HEK293 (cell line): ENCODE data around the gene UBTD1.
"Not testable (repeated sequence)": the region's sequence is repeated elsewhere in the genome, so short reads cannot be mapped to it uniquely, and the experiment has no call there.

Experiments
- CTCF ChIA-PET: fragments of 350-600 bp; formaldehyde crosslinking; extraction: SDS; loops from one replicate; lab custom pipeline; 2021; ENCODE audit warnings: antibody characterized with exemption; lab: Yijun Ruan, JAX
- POLR2A ChIA-PET: fragments of 300-600 bp; formaldehyde crosslinking; extraction: SDS; loops from one replicate; lab custom pipeline; 2020; ENCODE audit warnings: antibody characterized with exemption, inconsistent platforms; lab: Yijun Ruan, JAX
- H3K27ac ChIP-seq: fragments of 200-500 bp; sonication (Bioruptor generic); 2 replicates; pipeline ENCODE4 v1.5.1; 2014; ENCODE audit warnings: low read depth, low read length, control low read depth, inconsistent platforms; ENCODE audit errors: extremely low read depth
- H3K36me3 ChIP-seq, 2 experiments: fragments of 200-500 bp in 1 of 2; sonication (Bioruptor generic) in 1 of 2; 1 replicate in 1 of 2; 2 replicates in 1 of 2; pipeline ENCODE4 v1.5.1; 2014 to 2017; ENCODE audit warnings: inconsistent platforms in 2 of 2, low read length in 2 of 2; ENCODE audit not compliant: control insufficient read depth in 2 of 2, insufficient read depth in 1 of 2
- H3K4me1 ChIP-seq: fragments of 200-500 bp; sonication (Bioruptor generic); 2 replicates; pipeline ENCODE4 v1.5.1; 2014; ENCODE audit warnings: mild to moderate bottlenecking, low read length, inconsistent platforms; ENCODE audit not compliant: control insufficient read depth, insufficient read depth
- H3K4me3 ChIP-seq: 2 replicates; pipeline ENCODE4 v1.5.1; 2011; ENCODE audit warnings: low read depth, mild to moderate bottlenecking, control low read depth, low read length, moderate library complexity
- H3K9me3 ChIP-seq: fragments of 200-500 bp; sonication (Bioruptor generic); 2 replicates; pipeline ENCODE4 v1.5.1; 2014; ENCODE audit warnings: low read depth, low read length, inconsistent platforms; ENCODE audit not compliant: control insufficient read depth, insufficient read depth
- BCL6B ChIP-seq: fragments of 450-650 bp; formaldehyde crosslinking; IDR thresholded peaks from 2 replicates; pipeline ENCODE4 v1.5.1; 2017; ENCODE audit warnings: missing biosample characterization, missing genetic modification characterization
- FEZF1 ChIP-seq: fragments of 450-650 bp; formaldehyde crosslinking; IDR thresholded peaks from 2 replicates; pipeline ENCODE4 v1.5.1; 2016; ENCODE audit warnings: missing biosample characterization, missing genetic modification characterization
- GLI4 ChIP-seq: fragments of 450-650 bp; formaldehyde crosslinking; IDR thresholded peaks from 2 replicates; pipeline ENCODE4 v1.5.1; 2016; ENCODE audit warnings: missing biosample characterization, missing genetic modification characterization
- GLIS2 ChIP-seq: fragments of 450-650 bp; formaldehyde crosslinking; IDR thresholded peaks from 2 replicates; pipeline ENCODE4 v1.5.1; 2016; ENCODE audit warnings: missing biosample characterization, missing genetic modification characterization
- KLF1 ChIP-seq: fragments of 450-650 bp; formaldehyde crosslinking; IDR thresholded peaks from 2 replicates; pipeline ENCODE4 v1.5.1; 2016; ENCODE audit warnings: missing biosample characterization, missing genetic modification characterization
- KLF9 ChIP-seq: fragments of 450-650 bp; formaldehyde crosslinking; IDR thresholded peaks from 2 replicates; pipeline ENCODE4 v1.5.1; 2016; ENCODE audit warnings: missing biosample characterization, missing genetic modification characterization, low read depth
- MYNN ChIP-seq: fragments of 450-650 bp; formaldehyde crosslinking; IDR thresholded peaks from 2 replicates; pipeline ENCODE4 v1.5.1; 2016; ENCODE audit warnings: missing biosample characterization, missing genetic modification characterization, borderline replicate concordance
- REST ChIP-seq: fragments of 450-650 bp; formaldehyde crosslinking; IDR thresholded peaks from 2 replicates; pipeline ENCODE4 v1.5.1; 2016; ENCODE audit warnings: missing biosample characterization, missing genetic modification characterization
- ZBTB20 ChIP-seq: fragments of 450-650 bp; formaldehyde crosslinking; IDR thresholded peaks from 2 replicates; pipeline ENCODE4 v1.5.1; 2016; ENCODE audit warnings: missing biosample characterization, missing genetic modification characterization
- ZNF146 ChIP-seq: fragments of 450-650 bp; formaldehyde crosslinking; IDR thresholded peaks from 2 replicates; pipeline ENCODE4 v1.5.1; 2016; ENCODE audit warnings: missing biosample characterization, missing genetic modification characterization
- ZNF18 ChIP-seq: fragments of 450-650 bp; formaldehyde crosslinking; IDR thresholded peaks from 2 replicates; pipeline ENCODE4 v1.5.1; 2016; ENCODE audit warnings: missing biosample characterization, missing genetic modification characterization
- ZNF2 ChIP-seq: fragments of 450-650 bp; formaldehyde crosslinking; IDR thresholded peaks from 2 replicates; pipeline ENCODE4 v1.5.1; 2016; ENCODE audit warnings: missing biosample characterization, missing genetic modification characterization
- ZNF266 ChIP-seq: fragments of 450-650 bp; formaldehyde crosslinking; IDR thresholded peaks from 2 replicates; pipeline ENCODE4 v1.5.1; 2016; ENCODE audit warnings: missing biosample characterization, missing genetic modification characterization, low read depth
- ZNF302 ChIP-seq: fragments of 450-650 bp; formaldehyde crosslinking; IDR thresholded peaks from 2 replicates; pipeline ENCODE4 v1.5.1; 2016; ENCODE audit warnings: missing biosample characterization, missing genetic modification characterization, low read depth
- ZNF366 ChIP-seq: fragments of 450-650 bp; formaldehyde crosslinking; conservative IDR thresholded peaks from 2 replicates; pipeline ENCODE4 v1.5.1; 2016; ENCODE audit warnings: missing biosample characterization, missing genetic modification characterization
- ZNF394 ChIP-seq: fragments of 450-650 bp; formaldehyde crosslinking; IDR thresholded peaks from 2 replicates; pipeline ENCODE4 v1.5.1; 2016; ENCODE audit warnings: missing biosample characterization, missing genetic modification characterization, mild to moderate bottlenecking, moderate library complexity, borderline replicate concordance
- ZNF558 ChIP-seq: fragments of 450-650 bp; formaldehyde crosslinking; IDR thresholded peaks from 2 replicates; pipeline ENCODE4 v1.5.1; 2016; ENCODE audit warnings: missing biosample characterization, missing genetic modification characterization
- ZNF560 ChIP-seq: fragments of 450-650 bp; formaldehyde crosslinking; IDR thresholded peaks from 2 replicates; pipeline ENCODE4 v1.5.1; 2017; ENCODE audit warnings: missing biosample characterization, missing genetic modification characterization, borderline replicate concordance
- ZNF768 ChIP-seq: fragments of 450-650 bp; formaldehyde crosslinking; IDR thresholded peaks from 2 replicates; pipeline ENCODE4 v1.5.1; 2018; ENCODE audit warnings: missing biosample characterization, mild to moderate bottlenecking, missing genetic modification characterization
- ZNF777 ChIP-seq: fragments of 450-650 bp; formaldehyde crosslinking; IDR thresholded peaks from 2 replicates; pipeline ENCODE4 v1.5.1; 2017; ENCODE audit warnings: missing biosample characterization, missing genetic modification characterization, borderline replicate concordance
- ZNF785 ChIP-seq: fragments of 450-650 bp; formaldehyde crosslinking; IDR thresholded peaks from 2 replicates; pipeline ENCODE4 v1.5.1; 2016; ENCODE audit warnings: missing biosample characterization, missing genetic modification characterization
- ZSCAN4 ChIP-seq: fragments of 450-650 bp; formaldehyde crosslinking; IDR thresholded peaks from 2 replicates; pipeline ENCODE4 v1.5.1; 2017; ENCODE audit warnings: missing biosample characterization, missing genetic modification characterization

UBTD1 gene

GRCh38 chr10:97468781-97469180, 29.9 kb upstream of the UBTD1 start:
- POLR2A ChIA-PET, H3K27ac ChIP-seq, CTCF ChIA-PET, H3K4me1 ChIP-seq: not testable (repeated sequence)
- peaks cover 60 to 93% of the 10 kb centered on the region in 2 experiments for H3K36me3 ChIP-seq
- TF ChIP-seq KLF1 (tag by site-specific recombination) = 0 out of 2 replicates have a peak, but pooled peaks have one; percentile 18
- TF ChIP-seq, all 188 proteins: peak for 1; not testable (repeated sequence) for 187
- not testable (repeated sequence) for H3K4me3 ChIP-seq, H3K9me3 ChIP-seq

- TF ChIP-seq ZSCAN4 (tag by site-specific recombination) (no peak), ZNF266 (tag by site-specific recombination) (no peak), ZNF146 (tag by site-specific recombination) (peak; percentile 95), ZNF18 (tag by site-specific recombination) (no peak), ZNF366 (tag by site-specific recombination) (no peak)
- Histone ChIP-seq H3K36me3 (peaks cover 57 to 93% of the 10 kb centered on the region in 2 experiments), H3K4me3 (no peak overlapping the region), H3K27ac (no peak overlapping the region), H3K4me1 (no peaks in the 10 kb centered on the region), H3K9me3 (no peaks in the 10 kb centered on the region)
- CTCF ChIA-PET = interaction anchor here (0.6 to 4.8 kb wide), 6 partner anchors 11 to 317 kb away, joined by 3 to 37 read pairs (median 3); no protein-coding TSS in a partner anchor
- POLR2A ChIA-PET = no interaction called here
These were observed 23.8 kb upstream of the UBTD1 start for GRCh38 chr10:97474918-97475317.

- no peaks in the 10 kb centered on the region for H3K9me3 ChIP-seq
- ChIA-PET CTCF (interaction anchor here (0.5 to 4.8 kb wide), 2 partner anchors 12 to 264 kb away, joined by 4 to 37 read pairs; no protein-coding TSS in a partner anchor), POLR2A (no interaction called here)
- no peak overlapping the region for H3K27ac ChIP-seq
- H3K4me1 ChIP-seq = no peaks in the 10 kb centered on the region
- H3K4me3 ChIP-seq = no peak overlapping the region
- peaks cover 51 to 94% of the 10 kb centered on the region in 2 experiments for H3K36me3 ChIP-seq
- TF ChIP-seq GLIS2 (tag by site-specific recombination) (no peak), ZBTB20 (no peak), ZNF560 (tag by site-specific recombination) (no peak), ZNF785 (tag by site-specific recombination) (no peak), FEZF1 (no peak), GLI4 (tag by site-specific recombination) (no peak), BCL6B (no peak), REST (tag by site-specific recombination) (no peak), MYNN (tag by site-specific recombination) (no peak), ZNF302 (tag by site-specific recombination) (no peak), ZNF2 (tag by site-specific recombination) (no peak), ZNF768 (tag by site-specific recombination) (no peak), ZNF558 (tag by site-specific recombination) (no peak), ZNF394 (tag by site-specific recombination) (no peak), ZNF777 (tag by site-specific recombination) (no peak), KLF9 (tag by site-specific recombination) (no peak)
These were observed 22.7 kb upstream of the UBTD1 start for GRCh38 chr10:97475936-97476594.
